SK-N-SH (cell line): ENCODE results near the gene CRYAA. TPM values are rescaled to one million over a fixed set of nuclear protein-coding genes. Genes with fewer than 3 reads are reported as not detected.

Source experiments
- CTCF ChIA-PET: fragments of 300-600, 350-600 bp; formaldehyde crosslinking; extraction: SDS; loops from one replicate; lab custom pipeline; 2021; lab: Yijun Ruan, JAX
- POLR2A ChIA-PET: fragments of 350-600 bp; sonication (Branson Sonifier 250); formaldehyde crosslinking; extraction: SDS; loops from one replicate; lab custom pipeline; 2020; ENCODE audit warnings: antibody characterized with exemption, inconsistent platforms; lab: Yijun Ruan, JAX
- DNase-seq: peaks from one replicate; pipeline ENCODE4 v3.0.0; 2012
- H2AFZ ChIP-seq: fragments of 200-600 bp; sonication (generic); 2 replicates; pipeline ENCODE4 v1.8.1; 2016; ENCODE audit warnings: antibody characterized with exemption, mild to moderate bottlenecking, low read depth
- H3F3A ChIP-seq: fragments of 200-600 bp; sonication (generic); replicated peaks from 2 replicates; pipeline ENCODE3; 2016; ENCODE audit warnings: antibody characterized with exemption, mild to moderate bottlenecking; ENCODE audit not compliant: insufficient read depth
- H3K27ac ChIP-seq, 2 experiments: fragments of 200-500 bp in 1 of 2; fragments of 200-600 bp in 1 of 2; sonication (Bioruptor generic) in 1 of 2; sonication (generic), shearing (Covaris generic) in 1 of 2; 2 replicates each; pipeline versions ENCODE4 v1.5.1 to v1.6.1; 2014 to 2016; ENCODE audit warnings: low read depth in 2 of 2, inconsistent platforms in 1 of 2, low read length in 1 of 2, mild to moderate bottlenecking in 1 of 2, mixed read lengths in 1 of 2
- H3K27me3 ChIP-seq: fragments of 200-600 bp; sonication (generic), shearing (Covaris generic); 2 replicates; pipeline ENCODE4 v1.6.1; 2016; ENCODE audit warnings: mixed run types; ENCODE audit not compliant: insufficient read depth
- H3K36me3 ChIP-seq, 2 experiments: fragments of 200-500 bp in 1 of 2; fragments of 200-600 bp in 1 of 2; sonication (Bioruptor generic) in 1 of 2; sonication (generic) in 1 of 2; replicated peaks in 1 of 2; 2 replicates each; pipeline versions ENCODE3 to v1.5.1; 2014 to 2016; ENCODE audit warnings: low read length in 1 of 2, mild to moderate bottlenecking in 1 of 2; ENCODE audit not compliant: insufficient read depth in 2 of 2, control insufficient read depth in 1 of 2
- H3K4me1 ChIP-seq, 2 experiments: fragments of 200-500 bp in 1 of 2; fragments of 200-600 bp in 1 of 2; sonication (Bioruptor generic) in 1 of 2; sonication (generic), shearing (Covaris generic) in 1 of 2; 2 replicates each; pipeline versions ENCODE4 v1.5.1 to v1.6.1; 2014 to 2016; ENCODE audit warnings: low read depth in 1 of 2, low read length in 1 of 2, mixed run types in 1 of 2; ENCODE audit not compliant: insufficient read depth in 2 of 2, control insufficient read depth in 1 of 2
- H3K4me2 ChIP-seq: fragments of 200-600 bp; sonication (generic), shearing (Covaris generic); 2 replicates; pipeline ENCODE4 v1.6.1; 2017; ENCODE audit warnings: mixed run types
- H3K4me3 ChIP-seq, 2 experiments: fragments of 200-500 bp in 1 of 2; fragments of 200-600 bp in 1 of 2; sonication (Bioruptor generic) in 1 of 2; sonication (generic), shearing (Covaris generic) in 1 of 2; 2 replicates each; pipeline versions ENCODE4 v1.5.1 to v1.8.1; 2014 to 2016; ENCODE audit warnings: low read depth in 2 of 2, inconsistent platforms in 1 of 2, low read length in 1 of 2, mild to moderate bottlenecking in 1 of 2, mixed read lengths in 1 of 2, moderate library complexity in 1 of 2
- H3K79me2 ChIP-seq: fragments of 200-600 bp; sonication (generic); 2 replicates; pipeline ENCODE4 v1.8.1; 2017; ENCODE audit warnings: mild to moderate bottlenecking; ENCODE audit not compliant: insufficient read depth
- H3K9ac ChIP-seq: fragments of 200-600 bp; sonication (generic); 2 replicates; pipeline ENCODE4 v1.6.1; 2017; ENCODE audit warnings: mixed run types
- H3K9me2 ChIP-seq: fragments of 200-600 bp; sonication (generic); 2 replicates; pipeline ENCODE4 v1.6.1; 2017; ENCODE audit warnings: mixed run types
- H3K9me3 ChIP-seq: fragments of 200-600 bp; sonication (generic); 2 replicates; pipeline ENCODE4 v1.6.1; 2017; ENCODE audit warnings: mixed run types, mild to moderate bottlenecking, moderate library complexity
- H4K20me1 ChIP-seq: fragments of 200-600 bp; sonication (generic); 2 replicates; pipeline ENCODE4 v1.6.1; 2017; ENCODE audit warnings: mild to moderate bottlenecking, mixed run types; ENCODE audit not compliant: insufficient read depth
- ELF1 ChIP-seq: IDR thresholded peaks from 2 replicates; pipeline ENCODE4 v1.4.0; 2012
- EP300 ChIP-seq, 2 experiments: IDR thresholded peaks; 2 replicates each; pipeline versions ENCODE4 v1.4.0 to v1.6.1; 2012; ENCODE audit warnings: borderline replicate concordance in 1 of 2, low read depth in 1 of 2, low read length in 1 of 2
- FOSL2 ChIP-seq: IDR thresholded peaks from 2 replicates; pipeline ENCODE4 v1.4.0; 2012; ENCODE audit warnings: low read depth, mild to moderate bottlenecking, moderate library complexity, borderline replicate concordance
- FOXJ3 ChIP-seq: sonication (generic); formaldehyde crosslinking; IDR thresholded peaks from 2 replicates; pipeline ENCODE4 v1.5.1; 2020; ENCODE audit warnings: mild to moderate bottlenecking, missing genetic modification reagents
- GABPA ChIP-seq: IDR thresholded peaks from 2 replicates; pipeline ENCODE4 v1.4.0; 2012; ENCODE audit warnings: low read depth, mild to moderate bottlenecking
- JUND ChIP-seq: IDR thresholded peaks from 2 replicates; pipeline ENCODE4 v1.4.0; 2012
- MEF2A ChIP-seq: IDR thresholded peaks from 2 replicates; pipeline ENCODE4 v1.4.0; 2012; ENCODE audit warnings: low read depth, borderline replicate concordance
- NFIC ChIP-seq: IDR thresholded peaks from 2 replicates; pipeline ENCODE4 v1.4.0; 2012; ENCODE audit warnings: borderline replicate concordance
- RAD21 ChIP-seq: IDR thresholded peaks from 2 replicates; pipeline ENCODE4 v1.6.1; 2012; ENCODE audit warnings: mild to moderate bottlenecking, low read length
- RXRA ChIP-seq: IDR thresholded peaks from 2 replicates; pipeline ENCODE4 v1.4.0; 2012; ENCODE audit warnings: low read depth, mild to moderate bottlenecking, borderline replicate concordance
- SIN3A ChIP-seq: IDR thresholded peaks from 2 replicates; pipeline ENCODE4 v1.6.1; 2012; ENCODE audit warnings: low read depth, mild to moderate bottlenecking, low read length, moderate library complexity, borderline replicate concordance
- SMC3 ChIP-seq: IDR thresholded peaks from 2 replicates; pipeline ENCODE4 v1.6.1; 2012; ENCODE audit warnings: low read depth, low read length, improper control_type of control experiment
- TAF1 ChIP-seq: IDR thresholded peaks from 2 replicates; pipeline ENCODE4 v1.6.1; 2012; ENCODE audit warnings: low read depth, mild to moderate bottlenecking, low read length, moderate library complexity, borderline replicate concordance
- TCF12 ChIP-seq: IDR thresholded peaks from 2 replicates; pipeline ENCODE4 v1.4.0; 2012
- TEAD4 ChIP-seq: IDR thresholded peaks from 2 replicates; pipeline ENCODE4 v1.4.0; 2012; ENCODE audit warnings: mild to moderate bottlenecking, borderline replicate concordance; ENCODE audit not compliant: insufficient read depth
- YY1 ChIP-seq: IDR thresholded peaks from 2 replicates; pipeline ENCODE4 v1.4.0; 2012; ENCODE audit warnings: low read depth, mild to moderate bottlenecking
- WGBS: methylation state at CpG from one replicate; pipeline ENCODE4 v1.1.6; 2017; ENCODE audit warnings: low lambda C conversion rate; 5-methylcytosine and 5-hydroxymethylcytosine counted together
- polyA plus RNA-seq, 3 experiments: library from polyadenylated mRNA; depleted of rRNA; stranded (reverse); fragments of >200 nt; gene quantifications; 2 replicates each; pipeline ENCODE4 v1.2.3, GENCODE V29; 2012
- TF ChIP-seq, protein P1 (sequence below): IDR thresholded peaks from 2 replicates; pipeline ENCODE4 v1.6.1; 2012; ENCODE audit warnings: mild to moderate bottlenecking, low read depth, low read length, moderate library complexity
- TF ChIP-seq, protein P2 (sequence below): fragments of 200-600 bp; sonication (generic); IDR thresholded peaks from 2 replicates; pipeline ENCODE4 v1.6.1; 2017; ENCODE audit warnings: antibody characterized with exemption, mild to moderate bottlenecking, moderate library complexity
- TF ChIP-seq, protein P3 (sequence below): fragments of 150-350 bp; IDR thresholded peaks from 2 replicates; pipeline ENCODE4 v1.6.1; 2017; ENCODE audit warnings: antibody characterized with exemption, low read length, low read depth, borderline replicate concordance
- TF ChIP-seq, protein P4 (sequence below): fragments of 150-350 bp; IDR thresholded peaks from 2 replicates; pipeline ENCODE4 v1.6.1; 2016; ENCODE audit warnings: mild to moderate bottlenecking, low read depth, low read length

The CRYAA gene
- polyA plus RNA-seq, 1 of the 3 experiments (the other 2 are of a cell fraction), result not detected

DNA sequence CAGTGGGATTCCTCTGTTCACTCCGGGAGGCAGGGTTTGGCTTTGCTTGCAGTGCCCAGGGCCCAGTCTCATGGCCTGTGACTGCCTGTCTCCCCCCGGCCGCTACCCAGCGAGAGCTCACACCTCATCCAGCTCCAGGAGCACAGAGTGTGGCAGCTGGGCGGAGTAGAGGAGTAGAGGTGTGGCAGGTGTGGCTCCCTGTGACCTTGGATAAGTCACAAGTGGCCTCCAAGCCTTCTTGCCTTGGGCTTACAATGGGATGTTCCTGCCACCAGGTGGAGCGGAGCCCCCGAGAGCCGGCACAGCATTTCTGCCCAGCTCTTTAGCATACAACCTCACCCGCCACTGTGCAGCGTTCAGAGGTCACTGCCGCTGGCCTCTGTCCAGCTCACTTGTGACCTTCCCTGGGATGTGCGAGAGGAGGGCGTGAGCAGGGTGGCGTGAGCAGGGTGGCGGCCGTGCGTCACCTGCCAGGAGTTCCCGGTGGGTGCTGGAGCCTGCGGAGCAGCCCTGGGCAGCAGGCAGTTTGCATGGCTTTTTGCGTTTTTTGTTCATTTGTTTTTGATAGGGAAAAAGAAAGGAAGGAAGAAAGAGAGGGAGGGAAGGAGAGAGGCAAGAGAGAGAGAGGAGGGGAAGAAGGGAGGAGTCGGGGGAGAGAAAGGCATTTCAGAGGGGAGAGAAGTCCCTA lies 42.4 kb downstream of the CRYAA start:
- 73% methylated on average over 16 of the region's 21 CpGs for WGBS
- Histone ChIP-seq H3K4me3 (no peak overlapping the region), H4K20me1 (no peaks in the 10 kb centered on the region), H3K9me3 (no peaks in the 10 kb centered on the region), H3K27me3 (no peaks in the 10 kb centered on the region; the same call in 1 of the 2 replicates), H3K4me2 (no peak overlapping the region), H3K27ac (no peak overlapping the region), H2AFZ (no peak overlapping the region), H3K4me1 (peaks cover 0 to 2% of the 10 kb centered on the region in 2 experiments; a peak in 1 of 4 replicates)
- peak; percentile 61 for DNase-seq
- CTCF ChIA-PET, result interaction anchor here (1.1 to 1.7 kb wide), 2 partner anchors 53 to 435 kb away, joined by 4 to 11 read pairs; no protein-coding TSS in a partner anchor
- TF ChIP-seq EP300 (IDR thresholded peaks at IDR 0.05; ENCODE audit: borderline replicate concordance in 1 of 2, low read depth in 1 of 2, low read length in 1 of 2), result no peak
- TF ChIP-seq, protein P1, sequence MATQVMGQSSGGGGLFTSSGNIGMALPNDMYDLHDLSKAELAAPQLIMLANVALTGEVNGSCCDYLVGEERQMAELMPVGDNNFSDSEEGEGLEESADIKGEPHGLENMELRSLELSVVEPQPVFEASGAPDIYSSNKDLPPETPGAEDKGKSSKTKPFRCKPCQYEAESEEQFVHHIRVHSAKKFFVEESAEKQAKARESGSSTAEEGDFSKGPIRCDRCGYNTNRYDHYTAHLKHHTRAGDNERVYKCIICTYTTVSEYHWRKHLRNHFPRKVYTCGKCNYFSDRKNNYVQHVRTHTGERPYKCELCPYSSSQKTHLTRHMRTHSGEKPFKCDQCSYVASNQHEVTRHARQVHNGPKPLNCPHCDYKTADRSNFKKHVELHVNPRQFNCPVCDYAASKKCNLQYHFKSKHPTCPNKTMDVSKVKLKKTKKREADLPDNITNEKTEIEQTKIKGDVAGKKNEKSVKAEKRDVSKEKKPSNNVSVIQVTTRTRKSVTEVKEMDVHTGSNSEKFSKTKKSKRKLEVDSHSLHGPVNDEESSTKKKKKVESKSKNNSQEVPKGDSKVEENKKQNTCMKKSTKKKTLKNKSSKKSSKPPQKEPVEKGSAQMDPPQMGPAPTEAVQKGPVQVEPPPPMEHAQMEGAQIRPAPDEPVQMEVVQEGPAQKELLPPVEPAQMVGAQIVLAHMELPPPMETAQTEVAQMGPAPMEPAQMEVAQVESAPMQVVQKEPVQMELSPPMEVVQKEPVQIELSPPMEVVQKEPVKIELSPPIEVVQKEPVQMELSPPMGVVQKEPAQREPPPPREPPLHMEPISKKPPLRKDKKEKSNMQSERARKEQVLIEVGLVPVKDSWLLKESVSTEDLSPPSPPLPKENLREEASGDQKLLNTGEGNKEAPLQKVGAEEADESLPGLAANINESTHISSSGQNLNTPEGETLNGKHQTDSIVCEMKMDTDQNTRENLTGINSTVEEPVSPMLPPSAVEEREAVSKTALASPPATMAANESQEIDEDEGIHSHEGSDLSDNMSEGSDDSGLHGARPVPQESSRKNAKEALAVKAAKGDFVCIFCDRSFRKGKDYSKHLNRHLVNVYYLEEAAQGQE, result no peak
- TF ChIP-seq, protein P2, sequence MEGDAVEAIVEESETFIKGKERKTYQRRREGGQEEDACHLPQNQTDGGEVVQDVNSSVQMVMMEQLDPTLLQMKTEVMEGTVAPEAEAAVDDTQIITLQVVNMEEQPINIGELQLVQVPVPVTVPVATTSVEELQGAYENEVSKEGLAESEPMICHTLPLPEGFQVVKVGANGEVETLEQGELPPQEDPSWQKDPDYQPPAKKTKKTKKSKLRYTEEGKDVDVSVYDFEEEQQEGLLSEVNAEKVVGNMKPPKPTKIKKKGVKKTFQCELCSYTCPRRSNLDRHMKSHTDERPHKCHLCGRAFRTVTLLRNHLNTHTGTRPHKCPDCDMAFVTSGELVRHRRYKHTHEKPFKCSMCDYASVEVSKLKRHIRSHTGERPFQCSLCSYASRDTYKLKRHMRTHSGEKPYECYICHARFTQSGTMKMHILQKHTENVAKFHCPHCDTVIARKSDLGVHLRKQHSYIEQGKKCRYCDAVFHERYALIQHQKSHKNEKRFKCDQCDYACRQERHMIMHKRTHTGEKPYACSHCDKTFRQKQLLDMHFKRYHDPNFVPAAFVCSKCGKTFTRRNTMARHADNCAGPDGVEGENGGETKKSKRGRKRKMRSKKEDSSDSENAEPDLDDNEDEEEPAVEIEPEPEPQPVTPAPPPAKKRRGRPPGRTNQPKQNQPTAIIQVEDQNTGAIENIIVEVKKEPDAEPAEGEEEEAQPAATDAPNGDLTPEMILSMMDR, result peak; percentile 18; the same call in 1 of the 2 replicates
- TF ChIP-seq RAD21, result peak; percentile 29; the same call in 1 of the 2 replicates
- TF ChIP-seq TCF12, result no peak
- no peak for TF ChIP-seq YY1
- peak; percentile 15; the same call in 1 of the 2 replicates for TF ChIP-seq SMC3
- TF ChIP-seq RXRA, result no peak
- TF ChIP-seq, all 33 proteins: peak for 3
- no peak overlapping the region for H3K9ac ChIP-seq
- POLR2A ChIA-PET, result interaction anchor here (0.6 kb wide), 1 partner anchor 52 kb away, joined by 3 read pairs; no protein-coding TSS in a partner anchor
- no peaks in the 10 kb centered on the region for H3K79me2 ChIP-seq
- no peaks in the 10 kb centered on the region for H3K36me3 ChIP-seq
- H3F3A ChIP-seq, result no peaks in the 10 kb centered on the region
- no peaks in the 10 kb centered on the region for H3K9me2 ChIP-seq

DNA sequence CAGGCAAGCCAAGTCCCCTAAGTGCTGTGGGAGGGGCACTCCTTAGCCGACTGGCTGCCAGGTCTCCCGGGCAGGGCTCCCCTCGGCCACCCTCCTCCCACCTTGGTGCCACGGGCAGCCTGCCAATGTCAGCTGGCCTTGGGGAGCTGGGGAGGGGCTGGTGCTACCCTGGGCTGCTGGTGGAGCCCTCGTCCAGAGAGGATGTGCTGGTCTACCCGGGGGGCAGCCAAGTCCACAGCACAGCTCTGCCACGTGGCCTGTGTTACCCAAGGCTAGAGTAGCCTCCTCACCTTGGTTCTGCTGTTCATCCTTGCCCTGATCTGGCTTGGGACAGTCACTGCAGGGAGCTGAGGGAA lies 42.9 kb downstream of the CRYAA start:
- Histone ChIP-seq H3K36me3 (no peaks in the 10 kb centered on the region), H2AFZ (no peak overlapping the region), H3K27ac (no peak overlapping the region), H3K4me3 (no peak overlapping the region), H3K4me1 (peaks cover 0 to 2% of the 10 kb centered on the region in 2 experiments; a peak in 1 of 4 replicates), H4K20me1 (no peaks in the 10 kb centered on the region), H3K9ac (no peak overlapping the region), H3K4me2 (no peak overlapping the region), H3K9me3 (no peaks in the 10 kb centered on the region), H3F3A (no peaks in the 10 kb centered on the region), H3K9me2 (no peaks in the 10 kb centered on the region), H3K79me2 (no peaks in the 10 kb centered on the region), H3K27me3 (no peaks in the 10 kb centered on the region; the same call in 1 of the 2 replicates)
- TF ChIP-seq, protein P3, sequence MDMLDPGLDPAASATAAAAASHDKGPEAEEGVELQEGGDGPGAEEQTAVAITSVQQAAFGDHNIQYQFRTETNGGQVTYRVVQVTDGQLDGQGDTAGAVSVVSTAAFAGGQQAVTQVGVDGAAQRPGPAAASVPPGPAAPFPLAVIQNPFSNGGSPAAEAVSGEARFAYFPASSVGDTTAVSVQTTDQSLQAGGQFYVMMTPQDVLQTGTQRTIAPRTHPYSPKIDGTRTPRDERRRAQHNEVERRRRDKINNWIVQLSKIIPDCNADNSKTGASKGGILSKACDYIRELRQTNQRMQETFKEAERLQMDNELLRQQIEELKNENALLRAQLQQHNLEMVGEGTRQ, result no peak
- TF ChIP-seq FOSL2 (no peak), TAF1 (no peak), MEF2A (no peak), FOXJ3 (CRISPR knock-in tag) (no peak), GABPA (no peak), TEAD4 (no peak), NFIC (no peak), SIN3A (no peak), JUND (no peak), ELF1 (no peak)
- TF ChIP-seq, protein P4, sequence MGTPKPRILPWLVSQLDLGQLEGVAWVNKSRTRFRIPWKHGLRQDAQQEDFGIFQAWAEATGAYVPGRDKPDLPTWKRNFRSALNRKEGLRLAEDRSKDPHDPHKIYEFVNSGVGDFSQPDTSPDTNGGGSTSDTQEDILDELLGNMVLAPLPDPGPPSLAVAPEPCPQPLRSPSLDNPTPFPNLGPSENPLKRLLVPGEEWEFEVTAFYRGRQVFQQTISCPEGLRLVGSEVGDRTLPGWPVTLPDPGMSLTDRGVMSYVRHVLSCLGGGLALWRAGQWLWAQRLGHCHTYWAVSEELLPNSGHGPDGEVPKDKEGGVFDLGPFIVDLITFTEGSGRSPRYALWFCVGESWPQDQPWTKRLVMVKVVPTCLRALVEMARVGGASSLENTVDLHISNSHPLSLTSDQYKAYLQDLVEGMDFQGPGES, result no peak
- POLR2A ChIA-PET, result no interaction called here
- WGBS, result 30% methylated on average over 4 of the region's 7 CpGs
- peak; percentile 67 for DNase-seq
- CTCF ChIA-PET, result interaction anchor here (1.1 to 1.7 kb wide), 2 partner anchors 52 to 434 kb away, joined by 4 to 11 read pairs; no protein-coding TSS in a partner anchor
